HG02970 (cell line): ENCODE results near the gene NAPSA.
"Not testable (repeated sequence)": the region's sequence is repeated elsewhere in the genome, so short reads cannot be mapped to it uniquely, and the experiment has no call there.

Experiments
- ATAC-seq: cut with Tn5 transposase; IDR thresholded peaks from one replicate; pipeline ENCODE4 v1.9.1; 2021; ENCODE audit warnings: mild to moderate bottlenecking, moderate library complexity, moderate number of reproducible peaks; ENCODE audit not compliant: unreplicated experiment, low FRiP score

NAPSA gene

GRCh38 chr19:50365434-50366306 lies at the start of gene NAPSA:
NAPSA (minus strand) TSS chr19:50365639; CDS start chr19:50365621, 18 bp downstream.
- ATAC-seq, result no peak

GRCh38 chr19:50413531-50413930 lies 48.1 kb upstream of the NAPSA start:
- no peak for ATAC-seq

GRCh38 chr19:50413096-50413495 lies 47.7 kb upstream of the NAPSA start:
- ATAC-seq, result no peak

GRCh38 chr19:50412419-50412818 lies 47.0 kb upstream of the NAPSA start:
- ATAC-seq, result no peak

GRCh38 chr19:50410109-50410508 lies 44.7 kb upstream of the NAPSA start:
- ATAC-seq, result no peak

- no peak for ATAC-seq
Observed at GRCh38 chr19:50409347-50409746, 43.9 kb upstream of the NAPSA start.

- no peak for ATAC-seq
Observed at GRCh38 chr19:50406829-50407228, 41.4 kb upstream of the NAPSA start.

GRCh38 chr19:50406156-50406820 lies 40.8 kb upstream of the NAPSA start:
- no peak for ATAC-seq

- ATAC-seq, result no peak
Observed at GRCh38 chr19:50402544-50403301, 37.3 kb upstream of the NAPSA start.

- ATAC-seq, result no peak
Observed at GRCh38 chr19:50401605-50402450, 36.4 kb upstream of the NAPSA start.

GRCh38 chr19:50399368-50399745 lies 33.9 kb upstream of the NAPSA start:
- ATAC-seq, result no peak

GRCh38 chr19:50398675-50399367 lies 33.4 kb upstream of the NAPSA start:
- ATAC-seq, result no peak

GRCh38 chr19:50394017-50394416 lies 28.6 kb upstream of the NAPSA start:
- ATAC-seq, result no peak

- no peak for ATAC-seq
Observed at GRCh38 chr19:50393589-50393988, 28.1 kb upstream of the NAPSA start.

GRCh38 chr19:50392759-50393158 lies 27.3 kb upstream of the NAPSA start:
- ATAC-seq, result no peak

- ATAC-seq, result not testable (repeated sequence)
Observed at GRCh38 chr19:50390952-50391351, 25.5 kb upstream of the NAPSA start.

GRCh38 chr19:50390295-50390694 lies 24.9 kb upstream of the NAPSA start:
- not testable (repeated sequence) for ATAC-seq

- no peak for ATAC-seq
Observed at GRCh38 chr19:50387868-50388245, 22.4 kb upstream of the NAPSA start.

GRCh38 chr19:50387176-50387867 lies 21.9 kb upstream of the NAPSA start:
- ATAC-seq, result no peak
